ENCODE data around the gene HERC5. TPM values are rescaled to one million over a fixed set of nuclear protein-coding genes. Genes with fewer than 3 reads are reported as not detected.
"Not testable (repeated sequence)": the region's sequence is repeated elsewhere in the genome, so short reads cannot be mapped to it uniquely, and the experiment has no call there.

The HERC5 gene
- total and polyA plus RNA-seq, 2 donors (not counting 1 experiment from before 2014, with no cell fraction given) = 0.23 to 3.3 TPM

DNA sequence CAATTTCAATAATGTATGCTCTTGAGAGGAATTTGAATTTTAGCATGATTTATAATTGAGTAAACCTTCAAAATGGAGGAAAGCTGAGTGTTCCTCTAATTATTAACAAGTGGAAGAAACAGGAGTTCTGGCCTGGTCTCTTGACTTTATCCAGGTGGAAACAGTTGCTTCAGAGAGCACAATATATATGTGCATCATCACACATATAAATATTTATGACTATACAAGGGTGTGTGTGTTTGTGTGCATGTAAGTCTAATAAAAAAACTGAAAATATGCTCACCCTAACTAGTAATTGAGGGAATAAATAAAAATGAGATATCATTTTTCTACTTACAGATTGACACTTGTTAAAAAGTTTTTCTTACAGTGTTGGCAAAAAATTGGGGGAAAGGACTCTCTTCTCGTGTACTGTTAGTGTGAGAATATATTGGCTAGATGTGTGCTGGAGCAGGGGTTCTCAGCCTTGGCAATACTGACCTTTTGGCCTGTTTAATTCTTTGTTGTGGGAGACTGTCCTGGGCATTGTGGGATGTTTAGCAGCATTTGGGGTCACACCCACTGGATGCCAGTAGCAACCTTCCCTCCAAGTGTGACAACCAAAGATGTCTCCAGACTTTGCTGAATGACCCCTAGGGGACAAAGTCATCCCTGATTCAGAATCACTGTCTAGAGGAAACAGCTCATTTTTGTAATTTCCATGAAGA lies 20.8 kb upstream of the HERC5 start:
- Histone ChIP-seq H3K4me1 (ENCODE audit: control insufficient read depth, extremely low read depth, insufficient read depth, low read length) (no peaks in the 10 kb centered on the region), H3K9me3 (ENCODE audit: control insufficient read depth, insufficient read depth, low read depth, low read length) (no peaks in the 10 kb centered on the region), H3K36me3 (ENCODE audit: control insufficient read depth, insufficient read depth, low read length) (no peaks in the 10 kb centered on the region), H2AFZ (ENCODE audit: low read length) (no peak overlapping the region), H3K4me2 (ENCODE audit: extremely low read depth, insufficient read depth, low read length) (no peak overlapping the region), H3K4me3 (replicated peaks in 1 of 4; ENCODE audit: control extremely low read depth in 1 of 4, insufficient read depth in 1 of 4, low read depth in 3 of 4, low read length in 4 of 4) (no peak overlapping the region), H3K9ac (ENCODE audit: insufficient read depth, low read length) (no peak overlapping the region), H3K27me3 (ENCODE audit: control insufficient read depth, insufficient read depth, low read length) (no peaks in the 10 kb centered on the region), H3K27ac (ENCODE audit: insufficient read depth, low read length) (no peak overlapping the region), H3K79me2 (ENCODE audit: control insufficient read depth, insufficient read depth, low read length) (no peaks in the 10 kb centered on the region), H4K20me1 (ENCODE audit: control insufficient read depth, extremely low read depth, insufficient read depth, low read length) (no peaks in the 10 kb centered on the region)
- TF ChIP-seq EZH2 (IDR thresholded peaks at IDR 0.05; ENCODE audit: low read length, missing control alignments) = no peak
- no peak for DNase-seq (ENCODE audit: low read depth in 2 of 2)

DNA sequence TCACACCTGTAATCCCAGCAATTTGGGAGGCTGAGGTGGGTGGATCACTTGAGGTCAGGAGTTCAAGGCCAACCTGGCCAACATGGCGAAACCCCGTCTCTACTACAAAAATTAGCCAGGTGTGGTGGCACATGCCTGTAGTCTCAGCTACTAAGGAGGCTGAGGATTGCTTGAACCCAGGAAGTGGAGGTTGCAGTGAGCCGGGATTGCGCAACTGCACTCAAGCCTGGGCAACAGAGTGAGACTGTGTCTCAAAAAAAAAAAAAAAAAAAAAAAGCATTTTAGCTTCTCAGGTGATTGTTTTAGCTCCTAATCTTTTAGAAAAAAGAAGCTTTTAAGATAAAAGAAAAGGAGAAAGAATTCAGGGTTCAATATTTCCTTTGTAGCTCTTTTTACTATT lies 19.0 kb upstream of the HERC5 start:
- H3K4me3 ChIP-seq (replicated peaks in 1 of 4; ENCODE audit: control extremely low read depth in 1 of 4, insufficient read depth in 1 of 4, low read depth in 3 of 4, low read length in 4 of 4); H2AFZ ChIP-seq (ENCODE audit: low read length); H3K9me3 ChIP-seq (ENCODE audit: control insufficient read depth, insufficient read depth, low read depth, low read length); H4K20me1 ChIP-seq (ENCODE audit: control insufficient read depth, extremely low read depth, insufficient read depth, low read length); H3K27me3 ChIP-seq (ENCODE audit: control insufficient read depth, insufficient read depth, low read length); H3K79me2 ChIP-seq (ENCODE audit: control insufficient read depth, insufficient read depth, low read length); DNase-seq (ENCODE audit: low read depth in 2 of 2); H3K36me3 ChIP-seq (ENCODE audit: control insufficient read depth, insufficient read depth, low read length); H3K4me2 ChIP-seq (ENCODE audit: extremely low read depth, insufficient read depth, low read length); H3K9ac ChIP-seq (ENCODE audit: insufficient read depth, low read length); H3K27ac ChIP-seq (ENCODE audit: insufficient read depth, low read length); H3K4me1 ChIP-seq (ENCODE audit: control insufficient read depth, extremely low read depth, insufficient read depth, low read length): not testable (repeated sequence)

DNA sequence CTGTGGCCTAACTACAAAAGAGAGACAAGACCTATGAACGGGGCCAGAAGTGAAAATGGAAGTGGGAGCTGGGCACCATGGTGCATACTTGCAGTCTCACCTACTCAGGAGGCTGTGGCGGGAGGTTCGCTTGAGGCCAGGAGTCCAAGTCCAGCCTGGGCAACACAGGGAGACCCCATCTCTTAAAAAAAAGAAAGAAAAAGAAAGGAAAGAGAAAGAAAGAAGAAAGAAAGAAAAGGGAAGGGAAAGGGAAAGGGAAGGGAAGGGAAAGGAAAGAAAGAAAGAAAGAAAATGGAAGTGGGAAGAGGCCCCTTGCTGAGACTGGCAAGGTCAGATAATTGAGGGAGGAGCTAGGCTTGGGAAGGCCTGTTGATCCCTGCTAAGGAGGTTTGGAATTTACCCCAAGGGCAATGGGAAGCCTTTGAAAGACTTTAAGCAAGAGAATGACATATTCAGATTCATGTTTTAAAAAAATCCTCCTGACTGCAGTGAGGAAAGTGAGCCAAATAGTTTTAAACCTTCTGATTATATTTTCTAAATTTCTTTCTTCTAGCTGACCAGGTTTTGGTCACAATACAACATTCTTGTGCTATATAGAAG lies 17.7 kb upstream of the HERC5 start:
- H4K20me1 ChIP-seq (ENCODE audit: control insufficient read depth, extremely low read depth, insufficient read depth, low read length) = no peaks in the 10 kb centered on the region
- H3K4me2 ChIP-seq (ENCODE audit: extremely low read depth, insufficient read depth, low read length) = no peak overlapping the region
- H3K9ac ChIP-seq (ENCODE audit: insufficient read depth, low read length) = no peak overlapping the region
- H3K9me3 ChIP-seq (ENCODE audit: control insufficient read depth, insufficient read depth, low read depth, low read length) = no peaks in the 10 kb centered on the region
- no peaks in the 10 kb centered on the region for H3K79me2 ChIP-seq (ENCODE audit: control insufficient read depth, insufficient read depth, low read length)
- DNase-seq (ENCODE audit: low read depth in 2 of 2) = no peak
- H3K27ac ChIP-seq (ENCODE audit: insufficient read depth, low read length) = no peak overlapping the region
- no peaks in the 10 kb centered on the region for H3K27me3 ChIP-seq (ENCODE audit: control insufficient read depth, insufficient read depth, low read length)
- H2AFZ ChIP-seq (ENCODE audit: low read length) = no peak overlapping the region
- H3K36me3 ChIP-seq (ENCODE audit: control insufficient read depth, insufficient read depth, low read length) = no peaks in the 10 kb centered on the region
- no peak overlapping the region for H3K4me3 ChIP-seq (replicated peaks in 1 of 4; ENCODE audit: control extremely low read depth in 1 of 4, insufficient read depth in 1 of 4, low read depth in 3 of 4, low read length in 4 of 4)
- H3K4me1 ChIP-seq (ENCODE audit: control insufficient read depth, extremely low read depth, insufficient read depth, low read length) = no peaks in the 10 kb centered on the region
- TF ChIP-seq, protein P1, sequence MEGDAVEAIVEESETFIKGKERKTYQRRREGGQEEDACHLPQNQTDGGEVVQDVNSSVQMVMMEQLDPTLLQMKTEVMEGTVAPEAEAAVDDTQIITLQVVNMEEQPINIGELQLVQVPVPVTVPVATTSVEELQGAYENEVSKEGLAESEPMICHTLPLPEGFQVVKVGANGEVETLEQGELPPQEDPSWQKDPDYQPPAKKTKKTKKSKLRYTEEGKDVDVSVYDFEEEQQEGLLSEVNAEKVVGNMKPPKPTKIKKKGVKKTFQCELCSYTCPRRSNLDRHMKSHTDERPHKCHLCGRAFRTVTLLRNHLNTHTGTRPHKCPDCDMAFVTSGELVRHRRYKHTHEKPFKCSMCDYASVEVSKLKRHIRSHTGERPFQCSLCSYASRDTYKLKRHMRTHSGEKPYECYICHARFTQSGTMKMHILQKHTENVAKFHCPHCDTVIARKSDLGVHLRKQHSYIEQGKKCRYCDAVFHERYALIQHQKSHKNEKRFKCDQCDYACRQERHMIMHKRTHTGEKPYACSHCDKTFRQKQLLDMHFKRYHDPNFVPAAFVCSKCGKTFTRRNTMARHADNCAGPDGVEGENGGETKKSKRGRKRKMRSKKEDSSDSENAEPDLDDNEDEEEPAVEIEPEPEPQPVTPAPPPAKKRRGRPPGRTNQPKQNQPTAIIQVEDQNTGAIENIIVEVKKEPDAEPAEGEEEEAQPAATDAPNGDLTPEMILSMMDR (conservative IDR thresholded peaks at IDR 0.05 in 1 of 2, IDR thresholded peaks at IDR 0.05 in 1 of 2; ENCODE audit: low read depth in 1 of 2, low read length in 2 of 2) = no peak
- TF ChIP-seq EZH2 (IDR thresholded peaks at IDR 0.05; ENCODE audit: low read length, missing control alignments) = no peak

DNA sequence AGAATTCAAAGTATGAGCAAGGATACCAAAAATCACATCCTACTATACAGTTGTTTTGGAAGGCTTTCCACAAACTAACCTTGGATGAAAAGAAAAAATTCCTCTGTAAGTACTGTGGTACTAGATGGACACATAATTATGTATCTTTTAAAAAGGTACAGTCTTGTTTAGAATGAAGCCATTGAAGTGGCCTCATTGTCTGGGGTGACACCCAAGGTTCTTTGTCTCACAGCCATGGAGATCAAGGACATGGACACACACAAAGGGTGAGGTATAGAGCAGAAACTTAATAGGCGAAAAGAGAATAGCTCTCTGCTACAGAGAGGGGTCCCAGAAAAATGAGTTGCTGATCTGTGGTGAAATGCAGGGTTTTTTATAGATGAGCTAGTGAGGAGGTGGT lies 16.8 kb upstream of the HERC5 start:
- TF ChIP-seq, protein P1 (conservative IDR thresholded peaks at IDR 0.05 in 1 of 2, IDR thresholded peaks at IDR 0.05 in 1 of 2; ENCODE audit: low read depth in 1 of 2, low read length in 2 of 2) = no peak
- TF ChIP-seq EZH2 (IDR thresholded peaks at IDR 0.05; ENCODE audit: low read length, missing control alignments) = no peak
- H3K9me3 ChIP-seq (ENCODE audit: control insufficient read depth, insufficient read depth, low read depth, low read length) = no peaks in the 10 kb centered on the region

More for the DNA sequence above, 16.8 kb upstream of the HERC5 start:
- H3K4me2 ChIP-seq (ENCODE audit: extremely low read depth, insufficient read depth, low read length) = no peak overlapping the region
- H3K4me3 ChIP-seq (replicated peaks in 1 of 4; ENCODE audit: control extremely low read depth in 1 of 4, insufficient read depth in 1 of 4, low read depth in 3 of 4, low read length in 4 of 4) = no peak overlapping the region
- no peak overlapping the region for H3K27ac ChIP-seq (ENCODE audit: insufficient read depth, low read length)
- H3K36me3 ChIP-seq (ENCODE audit: control insufficient read depth, insufficient read depth, low read length) = no peaks in the 10 kb centered on the region
- H3K4me1 ChIP-seq (ENCODE audit: control insufficient read depth, extremely low read depth, insufficient read depth, low read length) = no peaks in the 10 kb centered on the region
- no peaks in the 10 kb centered on the region for H3K79me2 ChIP-seq (ENCODE audit: control insufficient read depth, insufficient read depth, low read length)
- DNase-seq (ENCODE audit: low read depth in 2 of 2) = no peak
- H3K9ac ChIP-seq (ENCODE audit: insufficient read depth, low read length) = no peak overlapping the region
- no peak overlapping the region for H2AFZ ChIP-seq (ENCODE audit: low read length)
- H4K20me1 ChIP-seq (ENCODE audit: control insufficient read depth, extremely low read depth, insufficient read depth, low read length) = no peaks in the 10 kb centered on the region
- no peaks in the 10 kb centered on the region for H3K27me3 ChIP-seq (ENCODE audit: control insufficient read depth, insufficient read depth, low read length)
